Left renal cortex interstitium (tissue), 4 donors: ENCODE data around the gene QPRT. TPM values are rescaled to one million over a fixed set of nuclear protein-coding genes. Genes with fewer than 3 reads are reported as not detected.
"Not testable (repeated sequence)": the region's sequence is repeated elsewhere in the genome, so short reads cannot be mapped to it uniquely, and the experiment has no call there.

Experiments used
- DNase-seq, 4 donors: peaks; one replicate each; pipeline ENCODE4 v3.0.0-alpha.2; 2013; ENCODE audit warnings: low read depth in 4 of 4, low spot score in 2 of 4, missing footprints in 1 of 4
- polyA plus RNA-seq, 4 donors: library from polyadenylated mRNA; unstranded; fragments of 120-200 nt; gene quantifications; one replicate each; pipeline ENCODE4 v1.2.1, GENCODE V29; 2013; ENCODE audit not compliant: insufficient read length in 4 of 4

The QPRT gene
- polyA plus RNA-seq, 4 donors = 126 to 187 (median 178) TPM

DNA sequence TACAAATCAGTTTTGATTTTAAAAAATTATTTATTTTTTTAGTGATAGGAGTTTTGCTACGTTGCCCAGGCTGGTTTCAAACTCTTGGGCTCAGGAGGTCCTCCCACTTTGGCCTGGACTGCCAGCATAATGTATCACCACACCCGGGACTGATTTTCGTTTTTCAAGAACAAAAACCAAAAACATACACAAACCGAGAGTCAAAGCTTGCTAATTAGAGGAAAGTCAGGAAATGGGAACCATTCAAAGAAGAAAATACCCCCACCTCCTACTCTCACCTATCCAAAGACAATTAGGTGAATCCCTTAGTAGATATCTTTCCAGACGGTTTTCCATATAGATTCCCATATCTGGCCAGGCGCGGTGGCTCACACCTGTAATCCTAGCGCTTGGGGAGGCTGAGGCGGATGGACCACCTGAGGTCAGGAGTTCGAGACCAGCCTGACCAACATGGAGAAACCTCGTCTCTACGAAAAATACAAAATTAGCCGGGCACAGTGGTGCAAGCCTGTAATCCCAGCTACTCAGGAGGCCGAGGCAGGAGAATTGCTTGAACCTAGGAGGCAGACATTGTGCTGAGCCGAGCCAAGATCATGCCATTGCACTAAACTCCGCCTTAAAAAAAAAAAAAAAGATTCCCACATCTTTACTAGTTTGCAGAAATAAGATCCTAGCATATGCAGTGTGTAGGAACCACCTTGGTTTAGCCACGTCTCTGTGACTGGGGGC is 16.8 kb upstream of the QPRT start:
- DNase-seq = no peak

DNA sequence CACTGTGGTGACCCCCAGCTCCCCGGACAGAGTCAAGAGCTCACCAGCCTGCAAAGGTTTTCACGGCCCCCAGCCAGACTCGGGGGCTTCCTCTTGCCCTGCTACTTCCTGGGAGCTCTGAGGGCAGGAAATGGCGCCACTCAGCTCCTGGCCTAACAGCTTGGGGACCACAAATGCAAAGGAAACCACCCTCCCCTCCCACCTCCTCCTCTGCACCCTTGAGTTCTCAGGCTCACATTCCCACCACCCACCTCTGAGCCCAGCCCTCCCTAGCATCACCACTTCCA is 16.3 kb upstream of the QPRT start:
- no peak for DNase-seq

- DNase-seq = no peak
Measured at GRCh38 chr16:29663016-29663806, 15.8 kb upstream of the QPRT start, which contains the start of gene SPN. Gene SPN (plus strand): TSS chr16:29663247. CDS start chr16:29663729, 482 bp downstream.

GRCh38 chr16:29663807-29664090 is 15.2 kb upstream of the QPRT start:
- no peak for DNase-seq

GRCh38 chr16:29664091-29664921 is 14.7 kb upstream of the QPRT start:
- no peak for DNase-seq

DNA sequence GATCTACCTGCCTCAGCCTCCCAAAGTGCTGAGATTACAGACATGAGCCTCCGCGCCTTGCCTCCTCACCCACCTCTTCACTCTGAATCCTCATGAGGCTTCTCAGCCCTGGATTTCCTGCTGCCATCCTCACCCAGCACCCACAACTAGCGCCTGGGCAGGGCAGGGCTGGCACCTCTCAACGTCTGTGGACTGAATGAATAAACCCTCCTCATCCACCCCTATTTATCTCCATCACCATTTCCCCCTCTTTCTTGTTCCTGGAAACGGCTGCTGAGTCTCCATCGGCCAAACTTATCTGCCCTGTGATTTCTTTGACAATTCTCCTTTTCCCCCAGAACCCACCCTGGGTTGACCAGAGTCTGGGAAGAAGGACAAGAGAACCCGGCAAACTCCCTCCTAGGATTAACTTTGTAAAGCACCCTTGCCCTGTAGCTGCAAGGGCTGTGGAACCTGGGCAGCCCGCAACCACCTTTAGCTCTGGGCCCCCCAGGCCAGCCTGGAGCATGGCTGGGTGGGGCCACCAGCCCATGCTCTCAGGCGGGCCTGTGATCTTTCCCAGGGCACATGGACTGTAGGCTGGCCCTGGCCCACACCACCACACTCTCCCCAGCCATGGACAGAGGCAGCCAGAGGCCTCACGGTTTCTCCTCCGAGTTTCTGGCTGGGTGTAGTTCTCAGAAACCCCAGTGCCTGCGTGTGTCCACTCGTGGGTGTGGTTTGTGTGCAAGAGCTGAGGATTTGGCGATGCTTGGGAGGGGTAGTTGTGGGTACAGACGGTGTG is 13.5 kb upstream of the QPRT start:
- DNase-seq = no peak

DNA sequence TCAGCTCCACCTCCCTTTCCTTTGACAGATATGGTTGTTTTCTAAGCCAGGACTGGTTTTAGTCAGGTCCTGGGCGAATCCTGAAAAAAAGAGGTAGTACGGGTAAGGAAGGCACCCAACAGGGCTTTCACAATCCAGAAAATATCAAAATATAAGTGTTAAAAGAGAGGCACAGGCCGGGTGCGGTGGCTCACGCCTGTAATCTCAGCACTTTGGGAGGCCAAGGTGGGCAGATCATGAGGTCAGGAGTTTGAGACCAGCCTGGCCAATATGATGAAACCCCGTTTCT is 11.7 kb upstream of the QPRT start:
- not testable (repeated sequence) for DNase-seq

DNA sequence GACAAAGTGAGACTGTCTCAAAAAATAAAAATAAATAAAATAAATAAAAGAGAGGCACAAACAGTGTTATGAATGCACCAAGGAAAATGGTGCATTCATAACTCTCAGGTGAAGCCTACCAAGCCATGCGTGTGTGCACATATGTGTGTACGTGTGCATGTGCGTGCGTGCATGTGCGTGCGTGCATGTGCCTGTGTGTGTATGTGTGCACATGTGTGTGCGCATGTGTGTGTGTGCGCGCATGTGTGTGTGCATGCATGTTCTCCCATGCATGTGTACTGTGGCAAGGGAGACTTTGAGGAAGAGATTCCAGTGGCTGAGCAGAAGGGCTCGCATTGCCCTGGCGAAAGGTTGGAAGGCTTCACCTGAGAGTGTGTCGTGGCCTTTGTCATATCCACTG is 11.2 kb upstream of the QPRT start:
- DNase-seq = no peak

DNA sequence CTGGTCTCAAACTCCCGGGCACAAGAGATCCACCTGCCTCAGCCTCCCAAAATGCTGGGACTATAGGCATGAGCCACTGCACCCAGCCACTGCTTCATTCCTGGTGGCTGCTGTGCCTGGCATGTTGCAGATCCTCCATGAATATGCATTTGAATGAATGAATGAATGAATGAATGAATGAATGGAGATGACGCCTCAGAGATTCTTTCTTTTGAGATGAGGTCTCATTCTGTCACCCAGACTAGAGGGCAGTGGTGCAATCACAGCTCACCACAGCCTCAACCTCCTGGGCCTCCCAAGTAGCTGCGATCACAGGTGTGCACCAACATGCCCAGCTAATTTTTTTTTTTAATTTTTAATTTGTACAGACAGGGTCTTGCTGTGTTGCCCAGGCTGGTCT is 10.7 kb upstream of the QPRT start:
- no peak for DNase-seq

DNA sequence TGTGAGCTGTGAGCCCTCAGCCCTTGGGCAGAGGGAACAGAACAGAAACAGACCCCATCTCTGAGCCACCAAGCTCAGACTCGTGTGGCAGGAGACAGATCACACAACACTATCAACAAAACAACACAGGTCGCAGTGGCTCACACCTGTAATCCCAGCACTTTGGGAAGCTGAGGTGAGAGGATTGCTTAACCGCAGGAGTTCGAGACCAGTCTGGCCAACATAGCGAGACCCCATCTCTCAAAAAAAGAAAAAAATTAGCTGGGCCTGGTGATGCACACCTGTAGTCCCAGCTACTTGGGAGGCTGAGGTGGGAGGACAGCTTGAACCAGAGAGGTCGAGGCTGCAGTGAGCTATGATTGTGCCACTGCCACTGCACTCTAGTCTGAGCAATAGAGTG is 5.5 kb upstream of the QPRT start:
- no peak for DNase-seq

GRCh38 chr16:29674188-29674587 is 4.8 kb upstream of the QPRT start:
- no peak for DNase-seq

DNA sequence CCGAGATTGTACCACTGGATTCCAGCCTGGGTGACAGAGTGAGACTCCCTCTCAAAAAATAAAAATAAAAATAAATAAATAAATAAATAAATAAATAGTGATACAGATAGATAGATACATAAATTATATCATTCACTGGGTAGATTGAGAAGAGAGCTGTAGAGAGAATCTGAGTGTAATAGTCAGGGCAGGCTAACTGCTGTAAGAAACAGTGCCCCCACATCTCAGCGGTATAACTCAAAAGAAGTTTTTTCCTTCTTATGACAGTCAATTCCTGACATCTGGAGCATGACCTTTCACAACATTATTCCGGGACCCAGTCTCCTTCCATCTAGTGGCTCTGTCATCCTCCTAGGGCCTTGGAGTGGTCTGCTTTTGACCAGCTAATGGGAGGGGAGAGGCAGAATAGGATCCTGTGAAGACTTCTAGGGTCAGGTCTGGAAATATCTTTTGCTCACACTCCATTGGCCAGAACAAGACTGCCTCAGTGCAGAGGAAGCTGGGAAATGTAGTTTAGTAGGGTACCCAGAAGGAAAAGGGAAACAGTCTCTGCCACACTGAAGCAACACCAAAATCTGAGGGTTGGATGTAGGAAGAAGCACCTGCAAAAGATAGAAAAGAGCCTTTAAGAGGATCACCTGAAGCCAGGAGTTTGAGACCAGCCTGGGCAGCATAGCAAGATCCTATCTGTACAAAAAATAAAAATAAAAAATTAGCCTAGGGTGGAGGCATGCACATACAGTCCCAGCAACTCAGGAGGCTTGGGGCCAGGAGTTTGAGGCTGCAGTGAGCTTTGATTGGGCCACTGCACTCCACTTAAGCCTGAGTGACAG is 3.0 kb upstream of the QPRT start:
- DNase-seq = no peak

GRCh38 chr16:29676989-29677785 is 1.8 kb upstream of the QPRT start:
- DNase-seq = no peak

- no peak for DNase-seq
Measured at GRCh38 chr16:29680180-29680598, 1.2 kb downstream of the QPRT start.

- no peak for DNase-seq
Measured at GRCh38 chr16:29683543-29684090, 4.6 kb downstream of the QPRT start.

- no peak for DNase-seq
Measured at GRCh38 chr16:29684679-29685078, 5.7 kb downstream of the QPRT start.

GRCh38 chr16:29686740-29687332 is 7.9 kb downstream of the QPRT start:
- no peak for DNase-seq

DNA sequence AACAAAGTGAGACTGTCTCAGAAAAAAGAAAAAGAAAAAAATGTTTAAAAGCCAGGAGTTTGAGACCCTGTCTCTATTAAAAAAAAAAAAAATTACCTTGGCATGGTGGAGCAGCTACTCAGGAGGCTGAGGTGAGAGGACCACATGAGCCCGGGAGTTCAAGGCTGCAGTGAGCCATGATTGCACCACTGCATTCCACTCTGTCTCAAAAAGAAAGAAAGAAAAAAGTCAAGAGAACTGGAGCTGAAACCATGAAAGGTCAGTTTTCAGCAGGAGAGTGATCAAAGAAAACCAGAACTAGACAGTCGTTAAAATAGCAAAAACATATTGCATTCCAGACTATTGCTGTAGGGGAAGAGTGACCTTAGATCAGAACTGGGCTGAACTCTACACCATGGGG is 8.8 kb downstream of the QPRT start:
- no peak for DNase-seq

GRCh38 chr16:29688172-29688571 is 9.2 kb downstream of the QPRT start:
- no peak for DNase-seq
